Keratinocyte (primary cell): ENCODE results near the gene BORCS5. TPM values are rescaled to one million over a fixed set of nuclear protein-coding genes. Genes with fewer than 3 reads are reported as not detected.

ENCODE experiments used
- DNase-seq: peaks from one replicate; pipeline ENCODE4 v3.0.0-alpha.2; 2011; ENCODE audit warnings: low read depth, missing footprints, low spot score
- FAIRE-seq: peaks from 2 replicates; lab custom pipeline; 2011; peaks lifted over from hg19 to GRCh38; lab: Jason Lieb, UNC
- H2AFZ ChIP-seq: 2 replicates; pipeline ENCODE4 v1.6.0; 2012; ENCODE audit warnings: low read length, control low read depth, inconsistent platforms; ENCODE audit not compliant: control insufficient read depth
- H3K27ac ChIP-seq: 2 replicates; pipeline ENCODE4 v1.5.1; 2011; ENCODE audit warnings: low read length; ENCODE audit not compliant: control insufficient read depth, insufficient read depth
- H3K27me3 ChIP-seq: 3 replicates; pipeline ENCODE4 v1.6.0; 2011; ENCODE audit warnings: low read length; ENCODE audit not compliant: control insufficient read depth, insufficient read depth; ENCODE audit errors: extremely low read depth
- H3K36me3 ChIP-seq, 2 experiments: 2 replicates in 1 of 2; 3 replicates in 1 of 2; pipeline ENCODE4 v1.5.1; 2011; ENCODE audit warnings: low read length in 2 of 2, mild to moderate bottlenecking in 1 of 2; ENCODE audit not compliant: control insufficient read depth in 2 of 2, insufficient read depth in 2 of 2; ENCODE audit errors: extremely low read depth in 1 of 2
- H3K4me1 ChIP-seq: 3 replicates; pipeline ENCODE4 v1.5.1; 2011; ENCODE audit warnings: low read length; ENCODE audit not compliant: control insufficient read depth, insufficient read depth; ENCODE audit errors: extremely low read depth
- H3K4me2 ChIP-seq: 3 replicates; pipeline ENCODE4 v1.6.0; 2011; ENCODE audit warnings: low read depth, low read length; ENCODE audit not compliant: control insufficient read depth, insufficient read depth; ENCODE audit errors: extremely low read depth
- H3K4me3 ChIP-seq, 3 experiments: fragments of 200-600 bp in 1 of 3; sonication (generic) in 1 of 3; 2 replicates in 2 of 3; 3 replicates in 1 of 3; pipeline ENCODE4 v1.5.1; 2011 to 2016; ENCODE audit warnings: low read length in 3 of 3, mild to moderate bottlenecking in 3 of 3, control low read depth in 2 of 3, inconsistent platforms in 1 of 3, low read depth in 1 of 3, mixed read lengths in 1 of 3, mixed run types in 1 of 3, moderate library complexity in 1 of 3; ENCODE audit not compliant: control insufficient read depth in 2 of 3, insufficient read depth in 2 of 3; ENCODE audit errors: extremely low read depth in 1 of 3
- H3K79me2 ChIP-seq: 2 replicates; pipeline ENCODE4 v1.6.0; 2012; ENCODE audit warnings: low read length; ENCODE audit not compliant: control insufficient read depth, insufficient read depth
- H3K9ac ChIP-seq: 3 replicates; pipeline ENCODE4 v1.6.0; 2011; ENCODE audit warnings: low read length; ENCODE audit not compliant: control insufficient read depth, insufficient read depth; ENCODE audit errors: extremely low read depth
- H3K9me1 ChIP-seq: 3 replicates; pipeline ENCODE4 v1.6.0; 2011; ENCODE audit warnings: low read length; ENCODE audit not compliant: control insufficient read depth, insufficient read depth; ENCODE audit errors: extremely low read depth
- H3K9me3 ChIP-seq: 2 replicates; pipeline ENCODE4 v1.5.1; 2012; ENCODE audit warnings: low read depth, low read length; ENCODE audit not compliant: control insufficient read depth
- H4K20me1 ChIP-seq: 3 replicates; pipeline ENCODE4 v1.6.0; 2011; ENCODE audit warnings: low read length; ENCODE audit not compliant: control insufficient read depth, insufficient read depth; ENCODE audit errors: extremely low read depth
- EZH2 ChIP-seq: IDR thresholded peaks from one replicate; pipeline ENCODE4 v1.6.1; 2012; ENCODE audit warnings: inconsistent platforms, mild to moderate bottlenecking, low read length, moderate library complexity
- dilution Hi-C: fragments of 300-500 bp; cut with MboI; formaldehyde crosslinking; loops from one replicate; pipeline ENCODE4 v1.7.0; 2020; ENCODE audit warnings: low sequenced_read_pairs; ENCODE audit not compliant: extremely low pct_ligation_motif_present
- polyA plus RNA-seq, 5 experiments: library from polyadenylated mRNA; depleted of rRNA in 3 of 5; stranded (reverse) in 3 of 5; stranded (forward) in 1 of 5; unstranded in 1 of 5; fragments of >200 nt; gene quantifications; 1 replicate in 1 of 5; 2 replicates in 3 of 5; 3 replicates in 1 of 5; pipeline versions ENCODE4 v1.2.1 to v1.2.3, GENCODE V29; 2011 to 2012; ENCODE audit warnings: missing spikeins in 2 of 5, low read depth in 1 of 5, low replicate concordance in 1 of 5
- TF ChIP-seq, protein P1 (sequence below), 3 experiments: IDR thresholded peaks in 1 of 3; conservative IDR thresholded peaks in 1 of 3; optimal IDR thresholded peaks in 1 of 3; 2 replicates in 2 of 3; 3 replicates in 1 of 3; pipeline versions ENCODE3 to v1.5.1; 2011; ENCODE audit warnings: low read length in 3 of 3, mild to moderate bottlenecking in 3 of 3, moderate library complexity in 2 of 3, control low read depth in 1 of 3, inconsistent platforms in 1 of 3; ENCODE audit not compliant: insufficient read depth in 2 of 3; ENCODE audit errors: extremely low read depth in 1 of 3

Gene BORCS5
- polyA plus RNA-seq, 1 donor (not counting 4 experiments of a cell fraction or from before 2014, with no cell fraction given) = 5.4 TPM

DNA sequence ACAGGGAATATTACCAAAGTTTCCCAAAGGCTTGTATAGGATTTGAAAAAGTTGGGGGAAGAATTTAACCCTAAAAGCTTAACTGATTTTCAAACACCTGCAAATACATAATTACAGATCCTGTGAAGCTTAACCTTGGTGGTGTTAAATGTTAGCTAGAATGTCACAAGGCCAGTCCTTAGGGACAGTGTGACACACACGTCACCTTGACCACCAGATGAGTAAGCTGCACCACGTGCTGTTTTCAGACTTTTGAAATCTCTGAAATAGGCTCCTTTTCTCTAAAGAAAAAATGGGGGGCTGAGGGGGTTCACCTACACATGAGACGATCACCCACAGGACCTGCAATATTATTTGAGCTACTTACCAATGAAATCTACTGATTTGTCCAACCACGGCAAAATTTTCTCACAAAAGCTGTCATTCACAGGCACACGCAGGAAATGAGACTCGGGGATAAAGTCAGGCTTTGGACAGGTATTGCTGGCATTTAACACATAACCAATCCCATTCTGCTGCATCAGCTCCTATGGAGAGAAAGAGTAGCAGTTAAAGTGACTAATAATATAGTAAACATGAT is 129.9 kb downstream of the BORCS5 start:
- Histone ChIP-seq H3K4me1 (no peaks in the 10 kb centered on the region), H3K4me2 (no peak overlapping the region), H3K27ac (no peak overlapping the region), H3K36me3 (peaks cover 0 to 8% of the 10 kb centered on the region in 2 experiments), H3K9me3 (no peaks in the 10 kb centered on the region), H3K9me1 (no peaks in the 10 kb centered on the region), H3K4me3 (no peak overlapping the region), H3K79me2 (no peaks in the 10 kb centered on the region), H3K27me3 (no peaks in the 10 kb centered on the region), H4K20me1 (no peaks in the 10 kb centered on the region), H3K9ac (no peak overlapping the region), H2AFZ (no peak overlapping the region)
- dilution Hi-C loops = no loop called here
- FAIRE-seq = no peak
- TF ChIP-seq EZH2 = no peak
- TF ChIP-seq, protein P1, sequence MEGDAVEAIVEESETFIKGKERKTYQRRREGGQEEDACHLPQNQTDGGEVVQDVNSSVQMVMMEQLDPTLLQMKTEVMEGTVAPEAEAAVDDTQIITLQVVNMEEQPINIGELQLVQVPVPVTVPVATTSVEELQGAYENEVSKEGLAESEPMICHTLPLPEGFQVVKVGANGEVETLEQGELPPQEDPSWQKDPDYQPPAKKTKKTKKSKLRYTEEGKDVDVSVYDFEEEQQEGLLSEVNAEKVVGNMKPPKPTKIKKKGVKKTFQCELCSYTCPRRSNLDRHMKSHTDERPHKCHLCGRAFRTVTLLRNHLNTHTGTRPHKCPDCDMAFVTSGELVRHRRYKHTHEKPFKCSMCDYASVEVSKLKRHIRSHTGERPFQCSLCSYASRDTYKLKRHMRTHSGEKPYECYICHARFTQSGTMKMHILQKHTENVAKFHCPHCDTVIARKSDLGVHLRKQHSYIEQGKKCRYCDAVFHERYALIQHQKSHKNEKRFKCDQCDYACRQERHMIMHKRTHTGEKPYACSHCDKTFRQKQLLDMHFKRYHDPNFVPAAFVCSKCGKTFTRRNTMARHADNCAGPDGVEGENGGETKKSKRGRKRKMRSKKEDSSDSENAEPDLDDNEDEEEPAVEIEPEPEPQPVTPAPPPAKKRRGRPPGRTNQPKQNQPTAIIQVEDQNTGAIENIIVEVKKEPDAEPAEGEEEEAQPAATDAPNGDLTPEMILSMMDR (optimal IDR thresholded peaks at IDR 0.05 in 1 of 3, IDR thresholded peaks at IDR 0.05 in 1 of 3, conservative IDR thresholded peaks at IDR 0.05 in 1 of 3; ENCODE audit: extremely low read depth in 1 of 3, insufficient read depth in 2 of 3, low read length in 3 of 3) = no peak
- no peak for DNase-seq

DNA sequence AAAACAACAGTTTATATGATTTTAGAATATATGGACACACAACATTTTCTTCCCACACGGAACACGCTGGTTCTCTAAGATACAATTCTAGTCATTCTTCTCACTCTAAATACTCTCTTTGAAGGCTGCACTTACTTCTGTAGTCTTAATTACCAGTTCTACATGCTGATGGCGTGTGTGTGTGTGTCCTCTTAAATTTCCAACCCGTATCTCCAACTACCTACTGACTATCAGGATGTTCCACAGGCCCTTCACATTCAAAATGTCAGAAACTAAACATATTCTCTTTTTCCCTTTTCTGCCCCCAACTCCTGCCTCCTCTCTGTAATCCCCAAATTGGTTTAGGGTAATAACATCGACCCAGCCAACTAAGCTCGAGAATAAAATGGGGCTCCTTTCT is 130.6 kb downstream of the BORCS5 start:
- Histone ChIP-seq H3K4me1 (no peaks in the 10 kb centered on the region), H3K9ac (no peak overlapping the region), H3K9me1 (no peaks in the 10 kb centered on the region), H3K36me3 (peaks cover 0 to 5% of the 10 kb centered on the region in 2 experiments), H3K27ac (no peak overlapping the region), H3K4me2 (no peak overlapping the region), H3K27me3 (no peaks in the 10 kb centered on the region), H3K9me3 (no peaks in the 10 kb centered on the region), H2AFZ (no peak overlapping the region), H4K20me1 (no peaks in the 10 kb centered on the region), H3K4me3 (no peak overlapping the region), H3K79me2 (no peaks in the 10 kb centered on the region)
- TF ChIP-seq EZH2 = no peak
- TF ChIP-seq, protein P1 (optimal IDR thresholded peaks at IDR 0.05 in 1 of 3, IDR thresholded peaks at IDR 0.05 in 1 of 3, conservative IDR thresholded peaks at IDR 0.05 in 1 of 3; ENCODE audit: extremely low read depth in 1 of 3, insufficient read depth in 2 of 3, low read length in 3 of 3) = no peak
- no peak for DNase-seq
- FAIRE-seq = no peak
- dilution Hi-C loops = no loop called here
